ENCODE data around the gene FAM9B.

DNA sequence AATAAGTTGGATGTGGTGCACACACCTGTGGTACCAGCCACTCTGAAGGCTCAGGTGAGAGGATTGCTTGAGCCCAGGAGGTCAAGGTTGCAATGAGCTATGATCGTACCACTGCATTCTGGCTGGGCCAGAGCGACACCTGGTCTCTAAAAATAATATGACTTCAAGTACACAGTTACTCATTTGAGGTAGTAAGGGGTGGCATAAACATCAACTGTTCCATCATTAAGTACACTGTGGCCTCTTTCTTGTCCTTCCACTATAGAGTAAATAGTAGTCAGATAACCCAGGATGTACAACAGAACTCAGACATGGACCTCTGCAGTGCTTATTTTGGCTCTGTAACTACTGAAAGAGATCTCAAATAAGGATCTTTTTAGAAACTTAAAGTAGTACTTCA is 10.6 kb downstream of the FAM9B start:
- TF ChIP-seq, protein P1, sequence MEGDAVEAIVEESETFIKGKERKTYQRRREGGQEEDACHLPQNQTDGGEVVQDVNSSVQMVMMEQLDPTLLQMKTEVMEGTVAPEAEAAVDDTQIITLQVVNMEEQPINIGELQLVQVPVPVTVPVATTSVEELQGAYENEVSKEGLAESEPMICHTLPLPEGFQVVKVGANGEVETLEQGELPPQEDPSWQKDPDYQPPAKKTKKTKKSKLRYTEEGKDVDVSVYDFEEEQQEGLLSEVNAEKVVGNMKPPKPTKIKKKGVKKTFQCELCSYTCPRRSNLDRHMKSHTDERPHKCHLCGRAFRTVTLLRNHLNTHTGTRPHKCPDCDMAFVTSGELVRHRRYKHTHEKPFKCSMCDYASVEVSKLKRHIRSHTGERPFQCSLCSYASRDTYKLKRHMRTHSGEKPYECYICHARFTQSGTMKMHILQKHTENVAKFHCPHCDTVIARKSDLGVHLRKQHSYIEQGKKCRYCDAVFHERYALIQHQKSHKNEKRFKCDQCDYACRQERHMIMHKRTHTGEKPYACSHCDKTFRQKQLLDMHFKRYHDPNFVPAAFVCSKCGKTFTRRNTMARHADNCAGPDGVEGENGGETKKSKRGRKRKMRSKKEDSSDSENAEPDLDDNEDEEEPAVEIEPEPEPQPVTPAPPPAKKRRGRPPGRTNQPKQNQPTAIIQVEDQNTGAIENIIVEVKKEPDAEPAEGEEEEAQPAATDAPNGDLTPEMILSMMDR (IDR thresholded peaks at IDR 0.05; ENCODE audit: poor library complexity, severe bottlenecking) = no peak
- TF ChIP-seq EZH2 (IDR thresholded peaks at IDR 0.05; ENCODE audit: borderline replicate concordance, insufficient read depth, low read length, poor library complexity, severe bottlenecking) = no peak
- TF ChIP-seq, protein P2, sequence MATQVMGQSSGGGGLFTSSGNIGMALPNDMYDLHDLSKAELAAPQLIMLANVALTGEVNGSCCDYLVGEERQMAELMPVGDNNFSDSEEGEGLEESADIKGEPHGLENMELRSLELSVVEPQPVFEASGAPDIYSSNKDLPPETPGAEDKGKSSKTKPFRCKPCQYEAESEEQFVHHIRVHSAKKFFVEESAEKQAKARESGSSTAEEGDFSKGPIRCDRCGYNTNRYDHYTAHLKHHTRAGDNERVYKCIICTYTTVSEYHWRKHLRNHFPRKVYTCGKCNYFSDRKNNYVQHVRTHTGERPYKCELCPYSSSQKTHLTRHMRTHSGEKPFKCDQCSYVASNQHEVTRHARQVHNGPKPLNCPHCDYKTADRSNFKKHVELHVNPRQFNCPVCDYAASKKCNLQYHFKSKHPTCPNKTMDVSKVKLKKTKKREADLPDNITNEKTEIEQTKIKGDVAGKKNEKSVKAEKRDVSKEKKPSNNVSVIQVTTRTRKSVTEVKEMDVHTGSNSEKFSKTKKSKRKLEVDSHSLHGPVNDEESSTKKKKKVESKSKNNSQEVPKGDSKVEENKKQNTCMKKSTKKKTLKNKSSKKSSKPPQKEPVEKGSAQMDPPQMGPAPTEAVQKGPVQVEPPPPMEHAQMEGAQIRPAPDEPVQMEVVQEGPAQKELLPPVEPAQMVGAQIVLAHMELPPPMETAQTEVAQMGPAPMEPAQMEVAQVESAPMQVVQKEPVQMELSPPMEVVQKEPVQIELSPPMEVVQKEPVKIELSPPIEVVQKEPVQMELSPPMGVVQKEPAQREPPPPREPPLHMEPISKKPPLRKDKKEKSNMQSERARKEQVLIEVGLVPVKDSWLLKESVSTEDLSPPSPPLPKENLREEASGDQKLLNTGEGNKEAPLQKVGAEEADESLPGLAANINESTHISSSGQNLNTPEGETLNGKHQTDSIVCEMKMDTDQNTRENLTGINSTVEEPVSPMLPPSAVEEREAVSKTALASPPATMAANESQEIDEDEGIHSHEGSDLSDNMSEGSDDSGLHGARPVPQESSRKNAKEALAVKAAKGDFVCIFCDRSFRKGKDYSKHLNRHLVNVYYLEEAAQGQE (IDR thresholded peaks at IDR 0.05; ENCODE audit: borderline replicate concordance) = no peak
- TF ChIP-seq POLR2AphosphoS5 (IDR thresholded peaks at IDR 0.05) = no peak
- TF ChIP-seq RAD21 (conservative IDR thresholded peaks at IDR 0.05) = no peak
- no peak for TF ChIP-seq TAF1 (IDR thresholded peaks at IDR 0.05; ENCODE audit: low read depth)
- no peak for TF ChIP-seq MXI1 (conservative IDR thresholded peaks at IDR 0.05; ENCODE audit: poor library complexity, severe bottlenecking)

Measured in neural cell (in vitro differentiated cells).